ENCODE measurements around the gene ID3.

ID3 gene

GRCh38 chr1:23530087-23530746 lies 29.1 kb downstream of the ID3 start:
- H3K4me3 Mint-ChIP-seq: peak overlapping the region; percentile 77
- no peak for DNase-seq (ENCODE audit: low spot score in 2 of 2)
- H3K27ac Mint-ChIP-seq (ENCODE audit: low read depth): peak overlapping the region; percentile 76
- ATAC-seq (replicated peaks; ENCODE audit: extremely low read depth, poor library complexity, severe bottlenecking): peak; percentile 9
- peaks cover 73% of the 10 kb centered on the region for H3K4me1 Mint-ChIP-seq
- H3K27me3 Mint-ChIP-seq: no peaks in the 10 kb centered on the region
- H3K9me3 Mint-ChIP-seq: no peaks in the 10 kb centered on the region
- peaks cover 7% of the 10 kb centered on the region for H3K36me3 Mint-ChIP-seq (ENCODE audit: insufficient read depth)

GRCh38 chr1:23529146-23530086 lies 29.9 kb downstream of the ID3 start:
- Mint-ChIP-seq H3K9me3 (no peaks in the 10 kb centered on the region), H3K27ac (ENCODE audit: low read depth) (peak overlapping the region; percentile 76), H3K4me1 (peaks cover 81% of the 10 kb centered on the region), H3K27me3 (no peaks in the 10 kb centered on the region), H3K36me3 (ENCODE audit: insufficient read depth) (peaks cover 7% of the 10 kb centered on the region), H3K4me3 (peak overlapping the region; percentile 77)
- no peak for DNase-seq (ENCODE audit: low spot score in 2 of 2)
- no peak for ATAC-seq (replicated peaks; ENCODE audit: extremely low read depth, poor library complexity, severe bottlenecking)

- Mint-ChIP-seq H3K4me1 (peaks cover 82% of the 10 kb centered on the region), H3K9me3 (no peaks in the 10 kb centered on the region), H3K4me3 (peak overlapping the region; percentile 77), H3K36me3 (ENCODE audit: insufficient read depth) (peaks cover 7% of the 10 kb centered on the region), H3K27me3 (no peaks in the 10 kb centered on the region), H3K27ac (ENCODE audit: low read depth) (peak overlapping the region; percentile 76)
- DNase-seq (ENCODE audit: low spot score in 2 of 2): peak; percentile 61 to 69
- peak; percentile 69 for ATAC-seq (replicated peaks; ENCODE audit: extremely low read depth, poor library complexity, severe bottlenecking)
These were observed 30.9 kb downstream of the ID3 start for GRCh38 chr1:23528250-23528978.

GRCh38 chr1:23527900-23528249 lies 31.4 kb downstream of the ID3 start:
- no peaks in the 10 kb centered on the region for H3K9me3 Mint-ChIP-seq
- DNase-seq (ENCODE audit: low spot score in 2 of 2) (no peak), ATAC-seq (replicated peaks; ENCODE audit: extremely low read depth, poor library complexity, severe bottlenecking) (peak; percentile 17)
- H3K4me3 Mint-ChIP-seq: peak overlapping the region; percentile 77
- H3K27ac Mint-ChIP-seq (ENCODE audit: low read depth): peak overlapping the region; percentile 76
- peaks cover 77% of the 10 kb centered on the region for H3K4me1 Mint-ChIP-seq
- H3K27me3 Mint-ChIP-seq: no peaks in the 10 kb centered on the region
- H3K36me3 Mint-ChIP-seq (ENCODE audit: insufficient read depth): peaks cover 7% of the 10 kb centered on the region

- no peak overlapping the region for H3K27ac Mint-ChIP-seq (ENCODE audit: low read depth)
- H3K9me3 Mint-ChIP-seq: no peaks in the 10 kb centered on the region
- peaks cover 78% of the 10 kb centered on the region for H3K4me1 Mint-ChIP-seq
- ATAC-seq (replicated peaks; ENCODE audit: extremely low read depth, poor library complexity, severe bottlenecking) (no peak), DNase-seq (ENCODE audit: low spot score in 2 of 2) (no peak)
- peaks cover 7% of the 10 kb centered on the region for H3K36me3 Mint-ChIP-seq (ENCODE audit: insufficient read depth)
- peak overlapping the region; percentile 77 for H3K4me3 Mint-ChIP-seq
- no peaks in the 10 kb centered on the region for H3K27me3 Mint-ChIP-seq
These were observed 31.9 kb downstream of the ID3 start for GRCh38 chr1:23527366-23527765.

- ATAC-seq (replicated peaks; ENCODE audit: extremely low read depth, poor library complexity, severe bottlenecking) (no peak), DNase-seq (ENCODE audit: low spot score in 2 of 2) (no peak)
- H3K27me3 Mint-ChIP-seq: no peaks in the 10 kb centered on the region
- peaks cover 80% of the 10 kb centered on the region for H3K4me1 Mint-ChIP-seq
- peaks cover 6% of the 10 kb centered on the region for H3K36me3 Mint-ChIP-seq (ENCODE audit: insufficient read depth)
- H3K9me3 Mint-ChIP-seq: no peaks in the 10 kb centered on the region
- H3K27ac Mint-ChIP-seq (ENCODE audit: low read depth): peak overlapping the region; percentile 85
- H3K4me3 Mint-ChIP-seq: peak overlapping the region; percentile 77
These were observed 32.8 kb downstream of the ID3 start for GRCh38 chr1:23526329-23527041.

- DNase-seq (ENCODE audit: low spot score in 2 of 2): no peak
- Mint-ChIP-seq H3K9me3 (no peaks in the 10 kb centered on the region), H3K4me1 (peaks cover 75% of the 10 kb centered on the region), H3K27ac (ENCODE audit: low read depth) (peak overlapping the region; percentile 85), H3K4me3 (peak overlapping the region; percentile 77), H3K27me3 (no peaks in the 10 kb centered on the region), H3K36me3 (ENCODE audit: insufficient read depth) (peaks cover 6% of the 10 kb centered on the region)
- peak; percentile 26 for ATAC-seq (replicated peaks; ENCODE audit: extremely low read depth, poor library complexity, severe bottlenecking)
These were observed 33.6 kb downstream of the ID3 start for GRCh38 chr1:23525558-23526250.

GRCh38 chr1:23524716-23525401 lies 34.4 kb downstream of the ID3 start:
- Mint-ChIP-seq H3K4me3 (peak overlapping the region; percentile 77), H3K27me3 (no peaks in the 10 kb centered on the region), H3K27ac (ENCODE audit: low read depth) (peak overlapping the region; percentile 85), H3K9me3 (no peaks in the 10 kb centered on the region), H3K4me1 (peaks cover 70% of the 10 kb centered on the region), H3K36me3 (ENCODE audit: insufficient read depth) (peaks cover 6% of the 10 kb centered on the region)
- no peak for DNase-seq (ENCODE audit: low spot score in 2 of 2)
- no peak for ATAC-seq (replicated peaks; ENCODE audit: extremely low read depth, poor library complexity, severe bottlenecking)

- H3K4me1 Mint-ChIP-seq: peaks cover 63% of the 10 kb centered on the region
- no peaks in the 10 kb centered on the region for H3K27me3 Mint-ChIP-seq
- peak overlapping the region; percentile 77 for H3K4me3 Mint-ChIP-seq
- H3K36me3 Mint-ChIP-seq (ENCODE audit: insufficient read depth): peaks cover 7% of the 10 kb centered on the region
- no peaks in the 10 kb centered on the region for H3K9me3 Mint-ChIP-seq
- ATAC-seq (replicated peaks; ENCODE audit: extremely low read depth, poor library complexity, severe bottlenecking) (no peak), DNase-seq (ENCODE audit: low spot score in 2 of 2) (no peak)
- peak overlapping the region; percentile 85 for H3K27ac Mint-ChIP-seq (ENCODE audit: low read depth)
These were observed 35.1 kb downstream of the ID3 start for GRCh38 chr1:23524163-23524562.

GRCh38 chr1:23522244-23522982 lies 36.9 kb downstream of the ID3 start:
- Mint-ChIP-seq H3K27ac (ENCODE audit: low read depth) (peak overlapping the region; percentile 22), H3K27me3 (no peaks in the 10 kb centered on the region), H3K36me3 (ENCODE audit: insufficient read depth) (peaks cover 7% of the 10 kb centered on the region), H3K9me3 (no peaks in the 10 kb centered on the region), H3K4me1 (peaks cover 46% of the 10 kb centered on the region), H3K4me3 (no peak overlapping the region)
- no peak for ATAC-seq (replicated peaks; ENCODE audit: extremely low read depth, poor library complexity, severe bottlenecking)
- no peak for DNase-seq (ENCODE audit: low spot score in 2 of 2)

GRCh38 chr1:23521588-23521987 lies 37.7 kb downstream of the ID3 start:
- Mint-ChIP-seq H3K4me3 (no peak overlapping the region), H3K27ac (ENCODE audit: low read depth) (no peak overlapping the region)
- no peak for DNase-seq (ENCODE audit: low spot score in 2 of 2)

More at GRCh38 chr1:23521588-23521987, 37.7 kb downstream of the ID3 start:
- Mint-ChIP-seq H3K4me1 (peaks cover 37% of the 10 kb centered on the region), H3K36me3 (ENCODE audit: insufficient read depth) (peaks cover 6% of the 10 kb centered on the region), H3K27me3 (no peaks in the 10 kb centered on the region), H3K9me3 (no peaks in the 10 kb centered on the region)
- ATAC-seq (replicated peaks; ENCODE audit: extremely low read depth, poor library complexity, severe bottlenecking): no peak
